KBM-7 (cell line): Measurements from ENCODE around the gene NRL.
A peak's percentile ranks its signal among the peaks of the same experiment; 100 is the strongest.

Experiments used
- DNase-seq: peaks from one replicate; pipeline ENCODE4 v3.0.0-alpha.2; 2015
- in situ Hi-C: fragments of 300-500 bp; cut with MboI; formaldehyde crosslinking; loops from 2 replicates; pipeline ENCODE4 v1.14.3; 2020; ENCODE audit warnings: low sequenced_read_pairs, low pct_unique_long_range_greater_than_20kb, mixed read lengths

NRL gene

GRCh38 chr14:24114532-24115421 is at the start of gene NRL, which contains the start of gene DCAF11:
Gene NRL, minus strand, starts transcription at chr14:24114949. Its CDS starts 32,101 bp downstream, at chr14:24082848.
Gene DCAF11, plus strand, starts transcription at chr14:24114777. Its CDS starts 818 bp downstream, at chr14:24115595.
- in situ Hi-C loops = no loop called here
- peak; percentile 100 for DNase-seq

- in situ Hi-C loops = no loop called here
Observed at GRCh38 chr14:24162093-24162492, 47.3 kb upstream of the NRL start.

GRCh38 chr14:24160850-24161804 is 46.4 kb upstream of the NRL start, which contains the start of gene IRF9:
Gene IRF9, plus strand, starts transcription at chr14:24161265. Its CDS starts 880 bp downstream, at chr14:24162145.
- DNase-seq = peak; percentile 99
- in situ Hi-C loops = no loop called here

More at GRCh38 chr14:24162093-24162492, 47.3 kb upstream of the NRL start:
- no peak for DNase-seq

- in situ Hi-C loops = no loop called here
- no peak for DNase-seq
Observed at GRCh38 chr14:24160499-24160849, 45.7 kb upstream of the NRL start.

GRCh38 chr14:24159777-24160498 is 45.2 kb upstream of the NRL start:
- in situ Hi-C loops = no loop called here
- DNase-seq = no peak

GRCh38 chr14:24157331-24157730 is 42.6 kb upstream of the NRL start:
- DNase-seq = no peak
- in situ Hi-C loops = no loop called here

GRCh38 chr14:24156840-24157239 is 42.1 kb upstream of the NRL start:
- DNase-seq = no peak
- in situ Hi-C loops = no loop called here

GRCh38 chr14:24155100-24155499 is 40.4 kb upstream of the NRL start:
- DNase-seq = no peak
- in situ Hi-C loops = no loop called here

- DNase-seq = no peak
- in situ Hi-C loops = no loop called here
Observed at GRCh38 chr14:24151404-24152080, 36.8 kb upstream of the NRL start.

GRCh38 chr14:24150993-24151392 is 36.2 kb upstream of the NRL start:
- in situ Hi-C loops = no loop called here
- DNase-seq = no peak

GRCh38 chr14:24150567-24150966 is 35.8 kb upstream of the NRL start:
- no peak for DNase-seq
- in situ Hi-C loops = no loop called here

- in situ Hi-C loops = no loop called here
- no peak for DNase-seq
Observed at GRCh38 chr14:24150061-24150460, 35.3 kb upstream of the NRL start.

GRCh38 chr14:24149302-24149969 is 34.7 kb upstream of the NRL start:
- DNase-seq = no peak
- in situ Hi-C loops = no loop called here

- no peak for DNase-seq
Observed at GRCh38 chr14:24147761-24148428, 33.1 kb upstream of the NRL start.

GRCh38 chr14:24146978-24147760 is 32.4 kb upstream of the NRL start, which contains the start of gene RNF31:
Gene RNF31, plus strand, starts transcription at chr14:24147498. Its CDS starts 201 bp downstream, at chr14:24147699.
- in situ Hi-C loops = no loop called here
- DNase-seq = peak; percentile 100

More at GRCh38 chr14:24147761-24148428, 33.1 kb upstream of the NRL start:
- in situ Hi-C loops = no loop called here

GRCh38 chr14:24146453-24146977 is 31.8 kb upstream of the NRL start, which contains the start of gene PSME2:
Gene PSME2, minus strand, starts transcription at chr14:24146610. Its CDS starts 29 bp downstream, at chr14:24146581.
- in situ Hi-C loops = no loop called here
- peak; percentile 97 for DNase-seq
